Panc1 (cell line): Measurements from ENCODE around the gene NFATC3.

ENCODE experiments used
- CTCF ChIP-seq: fragments of 450-650 bp; IDR thresholded peaks from 2 replicates; pipeline ENCODE4 v1.5.1; 2017; ENCODE audit warnings: mild to moderate bottlenecking
- POLR2AphosphoS5 ChIP-seq: IDR thresholded peaks from 2 replicates; pipeline ENCODE4 v1.6.1; 2012; ENCODE audit warnings: mild to moderate bottlenecking, low read depth, low read length, moderate library complexity
- REST ChIP-seq, 2 experiments: IDR thresholded peaks; 2 replicates each; pipeline ENCODE4 v1.6.1; 2011 to 2012; ENCODE audit warnings: low read depth in 2 of 2, control low read depth in 1 of 2, low read length in 1 of 2, mild to moderate bottlenecking in 1 of 2, moderate library complexity in 1 of 2; ENCODE audit not compliant: insufficient read depth in 1 of 2
- SIN3A ChIP-seq: IDR thresholded peaks from 2 replicates; pipeline ENCODE4 v1.6.1; 2012; ENCODE audit warnings: low read depth, mild to moderate bottlenecking, low read length, moderate library complexity, borderline replicate concordance; ENCODE audit not compliant: insufficient read depth
- TCF7L2 ChIP-seq: IDR thresholded peaks from 2 replicates; pipeline ENCODE4 v1.6.1; 2011; ENCODE audit warnings: mild to moderate bottlenecking, low read depth, low read length, inconsistent platforms

- TF ChIP-seq POLR2AphosphoS5 (no peak), CTCF (no peak), REST (IDR thresholded peaks at IDR 0.05; ENCODE audit: insufficient read depth in 1 of 2, low read depth in 2 of 2, low read length in 1 of 2) (no peak), SIN3A (no peak), TCF7L2 (no peak)
Observed at GRCh38 chr16:68079376-68079625, 5.9 kb upstream of the NFATC3 start.
